ENCODE data around the gene NDFIP1. TPM values are rescaled to one million over a fixed set of nuclear protein-coding genes. Genes with fewer than 3 reads are reported as not detected.

NDFIP1 gene
- total and polyA plus RNA-seq, 5 donors from 2014 or later = 68.2 to 109 (median 80.5) TPM

DNA sequence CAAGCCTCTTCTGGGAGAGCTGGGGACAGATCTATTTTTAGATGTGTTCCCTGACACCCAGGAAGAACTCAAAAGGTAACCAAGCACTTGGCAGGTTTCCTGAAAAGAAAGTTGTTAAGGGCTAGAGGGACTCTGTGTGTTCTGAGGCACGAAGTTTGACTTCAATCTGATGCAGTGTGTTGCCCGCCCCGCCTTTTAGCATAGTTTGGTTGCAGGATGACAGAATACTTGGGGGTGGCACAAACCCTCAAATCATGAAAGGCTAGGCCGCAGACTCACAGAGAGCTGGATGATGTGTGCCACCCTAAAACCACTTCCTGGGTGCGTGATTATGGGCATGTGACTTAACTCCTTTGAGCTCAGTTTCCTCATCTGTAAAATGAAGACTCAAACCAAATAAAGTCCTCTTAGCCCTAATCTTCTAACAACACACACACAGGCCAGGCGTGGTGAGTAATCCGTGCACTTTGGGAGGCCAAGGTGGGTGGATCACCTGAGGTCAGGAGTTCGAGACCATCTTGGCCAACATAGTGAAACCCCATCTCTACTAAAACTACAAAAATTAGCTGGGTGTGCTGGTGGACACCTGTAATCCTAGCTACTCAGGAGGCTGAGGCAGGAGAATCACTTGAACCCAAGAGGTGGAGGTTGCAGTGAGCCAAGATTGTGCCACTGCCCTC, 12.8 kb upstream of the NDFIP1 start:
- H3K27ac ChIP-seq (ENCODE audit: insufficient read depth, low read length, poor library complexity, severe bottlenecking) = peak overlapping the region; percentile 90
- Mint-ChIP-seq H3K36me3 (no peaks in the 10 kb centered on the region), H3K4me1 (peaks cover 0 to 65% (median 40%) of the 10 kb centered on the region in 4 donors), H3K4me3 (peak overlapping the region; percentile 53 to 72 (median 64)), H3K9me3 (no peaks in the 10 kb centered on the region), H3K27me3 (peaks cover 4% of the 10 kb centered on the region), H3K27ac (peak overlapping the region; percentile 85 to 97 (median 92))
- ATAC-seq (ENCODE audit: low read depth in 2 of 2) (peak; percentile 98), DNase-seq (peak; percentile 72 to 99 (median 90))
- H3K9me3 ChIP-seq (ENCODE audit: control insufficient read depth in 2 of 2, low read length in 2 of 2) = no peaks in the 10 kb centered on the region
- H3K27me3 ChIP-seq (ENCODE audit: control insufficient read depth, insufficient read depth, low read length) = no peaks in the 10 kb centered on the region
- H3K4me1 ChIP-seq (ENCODE audit: control insufficient read depth, insufficient read depth, low read length, poor library complexity, severe bottlenecking) = peaks cover 26% of the 10 kb centered on the region
- H3K4me3 ChIP-seq (ENCODE audit: low read depth, low read length) = peak overlapping the region; percentile 60
- no peaks in the 10 kb centered on the region for H3K36me3 ChIP-seq (ENCODE audit: control insufficient read depth, insufficient read depth, low read length)

DNA sequence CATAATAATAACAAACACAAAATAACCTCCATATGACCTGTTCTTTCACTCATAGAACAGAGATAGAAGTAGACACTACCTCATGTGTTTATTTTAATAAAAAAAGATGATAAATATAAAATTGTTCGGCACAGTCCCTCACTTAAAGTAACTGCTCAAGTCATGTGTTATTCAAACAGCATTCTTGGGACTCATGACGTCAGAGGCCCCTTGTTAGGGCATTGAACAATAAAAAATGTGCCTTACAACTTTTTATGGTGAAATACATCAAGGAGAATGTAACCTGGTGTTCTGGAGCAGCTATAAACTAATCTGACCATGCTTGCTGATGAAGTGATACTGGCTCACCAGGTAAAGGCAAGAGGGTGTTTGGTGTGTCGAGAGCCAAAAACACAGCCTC, 12.2 kb upstream of the NDFIP1 start:
- DNase-seq (peak in 1 of 3 donors; percentile 48), ATAC-seq (ENCODE audit: low read depth in 2 of 2) (no peak)
- Histone ChIP-seq H3K9me3 (ENCODE audit: control insufficient read depth in 2 of 2, low read length in 2 of 2) (no peaks in the 10 kb centered on the region), H3K36me3 (ENCODE audit: control insufficient read depth, insufficient read depth, low read length) (no peaks in the 10 kb centered on the region), H3K4me1 (ENCODE audit: control insufficient read depth, insufficient read depth, low read length, poor library complexity, severe bottlenecking) (peaks cover 26% of the 10 kb centered on the region), H3K4me3 (ENCODE audit: low read depth, low read length) (no peak overlapping the region), H3K27me3 (ENCODE audit: control insufficient read depth, insufficient read depth, low read length) (no peaks in the 10 kb centered on the region), H3K27ac (ENCODE audit: insufficient read depth, low read length, poor library complexity, severe bottlenecking) (peak overlapping the region; percentile 90)
- H3K4me1 Mint-ChIP-seq = peaks cover 0 to 65% (median 38%) of the 10 kb centered on the region in 4 donors
- H3K36me3 Mint-ChIP-seq = no peaks in the 10 kb centered on the region
- H3K27me3 Mint-ChIP-seq = peaks cover 4% of the 10 kb centered on the region
- H3K9me3 Mint-ChIP-seq = no peaks in the 10 kb centered on the region
- H3K4me3 Mint-ChIP-seq = no peak overlapping the region
- peak overlapping the region; percentile 14 to 97 (median 86) for H3K27ac Mint-ChIP-seq

DNA sequence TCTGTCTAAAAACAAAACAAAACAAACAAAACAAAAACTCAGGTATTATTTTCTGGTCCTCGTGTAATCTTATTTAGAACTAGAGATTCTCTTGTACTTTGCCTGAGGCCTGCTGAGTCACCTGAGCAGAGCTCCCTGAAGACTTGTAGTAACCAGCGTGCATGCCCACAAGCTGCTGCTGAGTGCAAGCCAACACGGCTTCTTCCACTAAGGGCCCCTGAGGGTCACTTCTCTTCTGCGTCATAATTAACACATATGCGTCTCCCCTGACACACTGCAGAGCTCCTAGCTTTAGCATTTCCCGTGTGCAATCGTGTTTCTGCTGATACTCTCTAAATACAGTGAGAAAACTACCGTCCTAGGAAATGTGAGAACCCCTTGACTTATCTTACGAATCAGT, 10.9 kb upstream of the NDFIP1 start:
- peaks cover 0 to 62% (median 37%) of the 10 kb centered on the region in 4 donors for H3K4me1 Mint-ChIP-seq

DNA sequence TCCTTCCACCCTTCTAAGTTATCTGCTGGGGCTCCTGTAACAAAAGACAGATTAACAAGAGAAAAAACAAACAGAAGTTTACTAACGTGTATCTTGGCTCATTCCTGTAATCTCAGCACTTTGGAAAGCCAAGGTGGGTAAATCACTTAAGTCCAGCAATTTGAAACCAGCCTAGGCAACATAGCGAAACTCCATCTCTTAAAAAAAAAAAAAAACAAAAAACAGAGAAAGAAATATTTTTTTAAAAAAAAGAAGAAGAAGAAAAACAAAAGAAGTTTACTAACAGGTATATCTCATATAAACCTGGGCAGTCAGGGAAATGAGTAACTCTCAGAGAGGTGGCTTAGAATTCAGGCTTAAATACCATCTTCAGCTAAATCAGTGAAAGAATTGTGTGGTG, 10.3 kb upstream of the NDFIP1 start:
- ATAC-seq (ENCODE audit: low read depth in 2 of 2) = no peak
- peaks cover 4% of the 10 kb centered on the region for H3K27me3 Mint-ChIP-seq
- Histone ChIP-seq H3K36me3 (ENCODE audit: control insufficient read depth, insufficient read depth, low read length) (no peaks in the 10 kb centered on the region), H3K27ac (ENCODE audit: insufficient read depth, low read length, poor library complexity, severe bottlenecking) (no peak overlapping the region), H3K4me3 (ENCODE audit: low read depth, low read length) (no peak overlapping the region), H3K9me3 (ENCODE audit: control insufficient read depth in 2 of 2, low read length in 2 of 2) (no peaks in the 10 kb centered on the region), H3K27me3 (ENCODE audit: control insufficient read depth, insufficient read depth, low read length) (no peaks in the 10 kb centered on the region), H3K4me1 (ENCODE audit: control insufficient read depth, insufficient read depth, low read length, poor library complexity, severe bottlenecking) (peaks cover 21% of the 10 kb centered on the region)
- peak overlapping the region in 1 of 4 donors; percentile 23 for H3K4me3 Mint-ChIP-seq
- peak overlapping the region; percentile 46 to 97 (median 84) for H3K27ac Mint-ChIP-seq
- H3K36me3 Mint-ChIP-seq = no peaks in the 10 kb centered on the region
- no peaks in the 10 kb centered on the region for H3K9me3 Mint-ChIP-seq
- no peak for DNase-seq
- peaks cover 4 to 66% (median 40%) of the 10 kb centered on the region in 4 donors for H3K4me1 Mint-ChIP-seq

More for the DNA sequence above, 10.9 kb upstream of the NDFIP1 start:
- no peak overlapping the region for H3K4me3 ChIP-seq (ENCODE audit: low read depth, low read length)
- H3K36me3 Mint-ChIP-seq = no peaks in the 10 kb centered on the region
- no peak overlapping the region for H3K27ac ChIP-seq (ENCODE audit: insufficient read depth, low read length, poor library complexity, severe bottlenecking)
- H3K36me3 ChIP-seq (ENCODE audit: control insufficient read depth, insufficient read depth, low read length) = no peaks in the 10 kb centered on the region
- no peak for DNase-seq
- peaks cover 26% of the 10 kb centered on the region for H3K4me1 ChIP-seq (ENCODE audit: control insufficient read depth, insufficient read depth, low read length, poor library complexity, severe bottlenecking)
- no peaks in the 10 kb centered on the region for H3K9me3 Mint-ChIP-seq
- peaks cover 4% of the 10 kb centered on the region for H3K27me3 Mint-ChIP-seq
- ATAC-seq (ENCODE audit: low read depth in 2 of 2) = no peak
- H3K27me3 ChIP-seq (ENCODE audit: control insufficient read depth, insufficient read depth, low read length) = no peaks in the 10 kb centered on the region
- H3K27ac Mint-ChIP-seq = peak overlapping the region; percentile 84 to 97 (median 86)
- peak overlapping the region in 1 of 4 donors; percentile 4 for H3K4me3 Mint-ChIP-seq
- H3K9me3 ChIP-seq (ENCODE audit: control insufficient read depth in 2 of 2, low read length in 2 of 2) = no peaks in the 10 kb centered on the region

DNA sequence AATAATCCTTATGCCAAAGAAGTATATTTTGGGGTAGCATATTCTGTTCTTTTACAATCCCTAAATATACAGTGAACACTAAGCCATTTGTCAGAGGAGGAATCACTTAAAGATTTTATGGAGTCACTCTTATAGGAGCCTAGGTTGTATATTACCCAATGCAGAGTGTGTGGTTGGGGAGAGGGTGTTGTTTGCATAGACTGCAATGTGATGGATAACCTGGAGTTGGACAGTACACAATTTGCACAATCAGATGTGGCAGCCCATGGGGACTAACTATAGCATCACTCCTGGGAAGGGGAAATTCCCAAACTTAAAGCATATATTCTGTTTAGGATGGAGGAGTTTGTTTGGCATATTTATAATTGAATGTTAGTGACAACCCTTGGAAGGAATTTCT, 9.6 kb upstream of the NDFIP1 start:
- Mint-ChIP-seq H3K4me3 (peak overlapping the region in 1 of 4 donors; percentile 23), H3K4me1 (peaks cover 4 to 62% (median 39%) of the 10 kb centered on the region in 4 donors)
- no peak for ATAC-seq (ENCODE audit: low read depth in 2 of 2)

DNA sequence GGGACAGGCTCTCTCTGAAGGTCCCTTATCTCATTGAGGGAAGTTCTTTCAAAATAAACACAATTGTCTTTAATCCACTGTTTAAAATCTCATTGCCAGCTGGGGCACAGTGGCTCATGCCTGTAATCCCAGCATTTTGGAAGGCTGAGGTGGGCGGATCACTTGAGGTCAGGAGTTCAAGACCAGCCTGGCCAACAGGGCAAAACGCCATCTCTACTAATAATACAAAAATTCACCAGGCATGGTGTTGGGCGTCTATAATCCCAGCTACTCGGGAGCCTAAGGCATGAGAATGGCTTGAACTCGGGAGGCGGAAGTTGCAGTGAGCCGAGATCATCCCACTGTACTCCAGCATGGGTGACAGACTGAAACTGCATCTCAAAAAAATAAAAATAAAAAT, 8.3 kb upstream of the NDFIP1 start:
- Histone ChIP-seq H3K4me3 (ENCODE audit: low read depth, low read length) (no peak overlapping the region), H3K27ac (ENCODE audit: insufficient read depth, low read length, poor library complexity, severe bottlenecking) (no peak overlapping the region), H3K27me3 (ENCODE audit: control insufficient read depth, insufficient read depth, low read length) (no peaks in the 10 kb centered on the region), H3K9me3 (ENCODE audit: control insufficient read depth in 2 of 2, low read length in 2 of 2) (no peaks in the 10 kb centered on the region), H3K4me1 (ENCODE audit: control insufficient read depth, insufficient read depth, low read length, poor library complexity, severe bottlenecking) (peaks cover 14% of the 10 kb centered on the region), H3K36me3 (ENCODE audit: control insufficient read depth, insufficient read depth, low read length) (no peaks in the 10 kb centered on the region)
- Mint-ChIP-seq H3K9me3 (no peaks in the 10 kb centered on the region), H3K4me3 (no peak overlapping the region), H3K27me3 (peaks cover 8% of the 10 kb centered on the region), H3K27ac (peak overlapping the region in 2 of 3 donors; percentile 57 to 72), H3K36me3 (no peaks in the 10 kb centered on the region), H3K4me1 (peaks cover 6 to 59% (median 37%) of the 10 kb centered on the region in 4 donors)
- DNase-seq = no peak
- no peak for ATAC-seq (ENCODE audit: low read depth in 2 of 2)

More for the DNA sequence above, 9.6 kb upstream of the NDFIP1 start:
- Histone ChIP-seq H3K36me3 (ENCODE audit: control insufficient read depth, insufficient read depth, low read length) (no peaks in the 10 kb centered on the region), H3K4me3 (ENCODE audit: low read depth, low read length) (no peak overlapping the region), H3K27ac (ENCODE audit: insufficient read depth, low read length, poor library complexity, severe bottlenecking) (no peak overlapping the region), H3K4me1 (ENCODE audit: control insufficient read depth, insufficient read depth, low read length, poor library complexity, severe bottlenecking) (peaks cover 19% of the 10 kb centered on the region), H3K9me3 (ENCODE audit: control insufficient read depth in 2 of 2, low read length in 2 of 2) (no peaks in the 10 kb centered on the region), H3K27me3 (ENCODE audit: control insufficient read depth, insufficient read depth, low read length) (no peaks in the 10 kb centered on the region)
- peak overlapping the region in 2 of 3 donors; percentile 80 to 97 for H3K27ac Mint-ChIP-seq
- no peaks in the 10 kb centered on the region for H3K9me3 Mint-ChIP-seq
- DNase-seq = no peak
- no peaks in the 10 kb centered on the region for H3K36me3 Mint-ChIP-seq
- peaks cover 4% of the 10 kb centered on the region for H3K27me3 Mint-ChIP-seq

DNA sequence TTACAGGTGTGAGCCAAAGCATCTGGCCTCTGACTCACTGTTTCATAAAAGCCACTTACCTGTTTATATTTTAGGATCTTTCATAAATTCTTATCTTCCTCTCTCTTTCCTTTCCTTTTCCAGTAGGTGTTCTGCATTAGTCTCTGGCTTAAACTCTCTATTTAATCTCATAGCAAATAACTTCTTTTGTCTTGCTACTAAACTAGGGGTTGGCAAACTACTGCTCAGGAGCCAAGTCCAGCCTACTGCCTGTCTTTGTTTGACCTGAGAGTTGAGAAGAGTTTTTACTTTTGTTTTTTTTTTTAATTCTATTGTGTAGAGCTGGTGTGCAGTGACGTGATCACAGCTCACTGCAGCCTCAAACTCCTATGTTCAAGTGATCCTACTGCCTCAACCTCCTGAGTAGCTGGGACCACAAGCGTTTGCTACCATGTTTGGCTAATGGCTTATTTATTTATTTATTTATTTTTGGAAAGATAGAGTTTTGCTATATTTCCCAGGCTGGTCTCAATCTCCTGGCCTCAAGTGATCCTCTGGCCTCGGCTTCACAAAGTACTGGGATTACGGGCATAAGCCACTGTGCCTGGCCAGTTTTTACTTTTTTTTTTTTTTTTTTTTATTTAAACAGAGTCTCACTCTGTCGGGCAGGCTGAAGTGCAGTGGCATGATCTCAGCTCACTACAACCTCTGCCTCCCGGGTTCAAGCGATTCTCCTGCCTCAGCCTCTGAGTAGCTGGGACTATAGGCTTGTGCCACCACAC, 5.4 kb upstream of the NDFIP1 start:
- Histone ChIP-seq H3K27ac (ENCODE audit: insufficient read depth, low read length, poor library complexity, severe bottlenecking) (no peak overlapping the region), H3K4me1 (ENCODE audit: control insufficient read depth, insufficient read depth, low read length, poor library complexity, severe bottlenecking) (peaks cover 21% of the 10 kb centered on the region), H3K36me3 (ENCODE audit: control insufficient read depth, insufficient read depth, low read length) (no peaks in the 10 kb centered on the region), H3K9me3 (ENCODE audit: control insufficient read depth in 2 of 2, low read length in 2 of 2) (no peaks in the 10 kb centered on the region), H3K27me3 (ENCODE audit: control insufficient read depth, insufficient read depth, low read length) (no peaks in the 10 kb centered on the region), H3K4me3 (ENCODE audit: low read depth, low read length) (no peak overlapping the region)
- Mint-ChIP-seq H3K9me3 (no peaks in the 10 kb centered on the region), H3K27ac (peak overlapping the region in 2 of 3 donors; percentile 12), H3K27me3 (peaks cover 8% of the 10 kb centered on the region), H3K4me1 (peaks cover 16 to 63% (median 30%) of the 10 kb centered on the region in 4 donors), H3K4me3 (no peak overlapping the region), H3K36me3 (no peaks in the 10 kb centered on the region)
- ATAC-seq (ENCODE audit: low read depth in 2 of 2) (no peak), DNase-seq (no peak)

Data from CD4-positive, CD25-positive, alpha-beta regulatory T cell (primary cell).